SK-N-SH (cell line): Measurements from ENCODE around the gene ABHD4. TPM values are rescaled to one million over a fixed set of nuclear protein-coding genes. Genes with fewer than 3 reads are reported as not detected.

Experiments used
- CTCF ChIA-PET: fragments of 300-600, 350-600 bp; formaldehyde crosslinking; extraction: SDS; loops from one replicate; lab custom pipeline; 2021; lab: Yijun Ruan, JAX
- POLR2A ChIA-PET: fragments of 350-600 bp; sonication (Branson Sonifier 250); formaldehyde crosslinking; extraction: SDS; loops from one replicate; lab custom pipeline; 2020; ENCODE audit warnings: antibody characterized with exemption, inconsistent platforms; lab: Yijun Ruan, JAX
- DNase-seq: peaks from one replicate; pipeline ENCODE4 v3.0.0; 2012
- H2AFZ ChIP-seq: fragments of 200-600 bp; sonication (generic); 2 replicates; pipeline ENCODE4 v1.8.1; 2016; ENCODE audit warnings: antibody characterized with exemption, mild to moderate bottlenecking, low read depth
- H3F3A ChIP-seq: fragments of 200-600 bp; sonication (generic); replicated peaks from 2 replicates; pipeline ENCODE3; 2016; ENCODE audit warnings: antibody characterized with exemption, mild to moderate bottlenecking; ENCODE audit not compliant: insufficient read depth
- H3K27ac ChIP-seq, 2 experiments: fragments of 200-500 bp in 1 of 2; fragments of 200-600 bp in 1 of 2; sonication (Bioruptor generic) in 1 of 2; sonication (generic), shearing (Covaris generic) in 1 of 2; 2 replicates each; pipeline versions ENCODE4 v1.5.1 to v1.6.1; 2014 to 2016; ENCODE audit warnings: low read depth in 2 of 2, inconsistent platforms in 1 of 2, low read length in 1 of 2, mild to moderate bottlenecking in 1 of 2, mixed read lengths in 1 of 2
- H3K27me3 ChIP-seq: fragments of 200-600 bp; sonication (generic), shearing (Covaris generic); 2 replicates; pipeline ENCODE4 v1.6.1; 2016; ENCODE audit warnings: mixed run types; ENCODE audit not compliant: insufficient read depth
- H3K36me3 ChIP-seq, 2 experiments: fragments of 200-500 bp in 1 of 2; fragments of 200-600 bp in 1 of 2; sonication (Bioruptor generic) in 1 of 2; sonication (generic) in 1 of 2; replicated peaks in 1 of 2; 2 replicates each; pipeline versions ENCODE3 to v1.5.1; 2014 to 2016; ENCODE audit warnings: low read length in 1 of 2, mild to moderate bottlenecking in 1 of 2; ENCODE audit not compliant: insufficient read depth in 2 of 2, control insufficient read depth in 1 of 2
- H3K4me1 ChIP-seq, 2 experiments: fragments of 200-500 bp in 1 of 2; fragments of 200-600 bp in 1 of 2; sonication (Bioruptor generic) in 1 of 2; sonication (generic), shearing (Covaris generic) in 1 of 2; 2 replicates each; pipeline versions ENCODE4 v1.5.1 to v1.6.1; 2014 to 2016; ENCODE audit warnings: low read depth in 1 of 2, low read length in 1 of 2, mixed run types in 1 of 2; ENCODE audit not compliant: insufficient read depth in 2 of 2, control insufficient read depth in 1 of 2
- H3K4me2 ChIP-seq: fragments of 200-600 bp; sonication (generic), shearing (Covaris generic); 2 replicates; pipeline ENCODE4 v1.6.1; 2017; ENCODE audit warnings: mixed run types
- H3K4me3 ChIP-seq, 2 experiments: fragments of 200-500 bp in 1 of 2; fragments of 200-600 bp in 1 of 2; sonication (Bioruptor generic) in 1 of 2; sonication (generic), shearing (Covaris generic) in 1 of 2; 2 replicates each; pipeline versions ENCODE4 v1.5.1 to v1.8.1; 2014 to 2016; ENCODE audit warnings: low read depth in 2 of 2, inconsistent platforms in 1 of 2, low read length in 1 of 2, mild to moderate bottlenecking in 1 of 2, mixed read lengths in 1 of 2, moderate library complexity in 1 of 2
- H3K79me2 ChIP-seq: fragments of 200-600 bp; sonication (generic); 2 replicates; pipeline ENCODE4 v1.8.1; 2017; ENCODE audit warnings: mild to moderate bottlenecking; ENCODE audit not compliant: insufficient read depth
- H3K9ac ChIP-seq: fragments of 200-600 bp; sonication (generic); 2 replicates; pipeline ENCODE4 v1.6.1; 2017; ENCODE audit warnings: mixed run types
- H3K9me2 ChIP-seq: fragments of 200-600 bp; sonication (generic); 2 replicates; pipeline ENCODE4 v1.6.1; 2017; ENCODE audit warnings: mixed run types
- H3K9me3 ChIP-seq: fragments of 200-600 bp; sonication (generic); 2 replicates; pipeline ENCODE4 v1.6.1; 2017; ENCODE audit warnings: mixed run types, mild to moderate bottlenecking, moderate library complexity
- H4K20me1 ChIP-seq: fragments of 200-600 bp; sonication (generic); 2 replicates; pipeline ENCODE4 v1.6.1; 2017; ENCODE audit warnings: mild to moderate bottlenecking, mixed run types; ENCODE audit not compliant: insufficient read depth
- EP300 ChIP-seq, 2 experiments: IDR thresholded peaks; 2 replicates each; pipeline versions ENCODE4 v1.4.0 to v1.6.1; 2012; ENCODE audit warnings: borderline replicate concordance in 1 of 2, low read depth in 1 of 2, low read length in 1 of 2
- EZH2phosphoT487 ChIP-seq: fragments of 200-600 bp; sonication (generic); IDR thresholded peaks from 2 replicates; pipeline ENCODE4 v1.6.1; 2017; ENCODE audit warnings: low read depth, mixed run types, mild to moderate bottlenecking, antibody characterized with exemption, moderate library complexity, borderline replicate concordance
- GABPA ChIP-seq: IDR thresholded peaks from 2 replicates; pipeline ENCODE4 v1.4.0; 2012; ENCODE audit warnings: low read depth, mild to moderate bottlenecking
- IRF3 ChIP-seq: fragments of 150-350 bp; IDR thresholded peaks from 2 replicates; pipeline ENCODE4 v1.6.1; 2016; ENCODE audit warnings: mild to moderate bottlenecking, low read depth, low read length
- JUND ChIP-seq: IDR thresholded peaks from 2 replicates; pipeline ENCODE4 v1.4.0; 2012
- MAX ChIP-seq: IDR thresholded peaks from 2 replicates; pipeline ENCODE4 v1.4.0; 2012; ENCODE audit warnings: low read depth
- MEF2A ChIP-seq: IDR thresholded peaks from 2 replicates; pipeline ENCODE4 v1.4.0; 2012; ENCODE audit warnings: low read depth, borderline replicate concordance
- MXI1 ChIP-seq: IDR thresholded peaks from 2 replicates; pipeline ENCODE4 v1.6.1; 2012; ENCODE audit warnings: mild to moderate bottlenecking, low read depth, low read length, improper control_type of control experiment
- NRF1 ChIP-seq: IDR thresholded peaks from 2 replicates; pipeline ENCODE4 v1.6.1; 2012; ENCODE audit warnings: low read depth, mild to moderate bottlenecking, low read length
- RAD21 ChIP-seq: IDR thresholded peaks from 2 replicates; pipeline ENCODE4 v1.6.1; 2012; ENCODE audit warnings: mild to moderate bottlenecking, low read length
- REST ChIP-seq: IDR thresholded peaks from 2 replicates; pipeline ENCODE4 v1.6.1; 2012; ENCODE audit warnings: mild to moderate bottlenecking, low read depth, low read length, moderate library complexity
- RFX5 ChIP-seq: IDR thresholded peaks from 2 replicates; pipeline ENCODE4 v1.6.1; 2012; ENCODE audit warnings: mild to moderate bottlenecking, improper control_type of control experiment, low read length
- RXRA ChIP-seq: IDR thresholded peaks from 2 replicates; pipeline ENCODE4 v1.4.0; 2012; ENCODE audit warnings: low read depth, mild to moderate bottlenecking, borderline replicate concordance
- SIN3A ChIP-seq: IDR thresholded peaks from 2 replicates; pipeline ENCODE4 v1.6.1; 2012; ENCODE audit warnings: low read depth, mild to moderate bottlenecking, low read length, moderate library complexity, borderline replicate concordance
- TAF1 ChIP-seq: IDR thresholded peaks from 2 replicates; pipeline ENCODE4 v1.6.1; 2012; ENCODE audit warnings: low read depth, mild to moderate bottlenecking, low read length, moderate library complexity, borderline replicate concordance
- ZBTB33 ChIP-seq: IDR thresholded peaks from 2 replicates; pipeline ENCODE4 v1.4.0; 2012; ENCODE audit warnings: low read depth, borderline replicate concordance
- WGBS: methylation state at CpG from one replicate; pipeline ENCODE4 v1.1.6; 2017; ENCODE audit warnings: low lambda C conversion rate; 5-methylcytosine and 5-hydroxymethylcytosine counted together
- polyA plus RNA-seq, 3 experiments: library from polyadenylated mRNA; depleted of rRNA; stranded (reverse); fragments of >200 nt; gene quantifications; 2 replicates each; pipeline ENCODE4 v1.2.3, GENCODE V29; 2012

ABHD4 gene
- polyA plus RNA-seq, 1 of the 3 experiments (the other 2 are of a cell fraction) = 15.0 TPM

- H3K4me1 ChIP-seq = peaks cover 9 to 12% of the 10 kb centered on the region in 2 experiments; a peak in 2 of 4 replicates
- H3K9me2 ChIP-seq = no peaks in the 10 kb centered on the region
- H4K20me1 ChIP-seq = peaks cover 4% of the 10 kb centered on the region
- POLR2A ChIA-PET = no interaction called here
- peak overlapping the region; percentile 92 to 99 for H3K4me3 ChIP-seq
- 1% methylated on average over 16 of the region's 17 CpGs for WGBS
- peak overlapping the region; percentile 71 to 93 for H3K27ac ChIP-seq
- H3K36me3 ChIP-seq = peaks cover 5 to 18% of the 10 kb centered on the region in 2 experiments
- peak overlapping the region; percentile 51; the same call in 1 of the 2 replicates for H2AFZ ChIP-seq
- CTCF ChIA-PET = interaction anchor here (0.9 to 3.4 kb wide), 9 partner anchors 11 to 282 kb away, joined by 3 to 33 read pairs (median 4); partner anchors contain the start of genes ABHD4 and LRP10
- no peak for DNase-seq
- H3K27me3 ChIP-seq = peaks cover 14% of the 10 kb centered on the region; the same call in 1 of the 2 replicates
- peak overlapping the region; percentile 78 for H3K4me2 ChIP-seq
- H3F3A ChIP-seq = peaks cover 8% of the 10 kb centered on the region
- TF ChIP-seq MXI1 (no peak), GABPA (no peak), MEF2A (no peak), SIN3A (no peak), REST (no peak), JUND (no peak), RFX5 (no peak), EP300 (IDR thresholded peaks at IDR 0.05; ENCODE audit: borderline replicate concordance in 1 of 2, low read depth in 1 of 2, low read length in 1 of 2) (no peak), TAF1 (no peak), NRF1 (no peak), ZBTB33 (no peak), EZH2phosphoT487 (no peak), RXRA (no peak), MAX (no peak), IRF3 (no peak), RAD21 (no peak)
- H3K79me2 ChIP-seq = peaks cover 54% of the 10 kb centered on the region
- peak overlapping the region; percentile 88 for H3K9ac ChIP-seq
- H3K9me3 ChIP-seq = no peaks in the 10 kb centered on the region
Measured at GRCh38 chr14:22588526-22589095, 9.5 kb upstream of the ABHD4 start.
